ENCODE results near the gene FADD.

The FADD gene

DNA sequence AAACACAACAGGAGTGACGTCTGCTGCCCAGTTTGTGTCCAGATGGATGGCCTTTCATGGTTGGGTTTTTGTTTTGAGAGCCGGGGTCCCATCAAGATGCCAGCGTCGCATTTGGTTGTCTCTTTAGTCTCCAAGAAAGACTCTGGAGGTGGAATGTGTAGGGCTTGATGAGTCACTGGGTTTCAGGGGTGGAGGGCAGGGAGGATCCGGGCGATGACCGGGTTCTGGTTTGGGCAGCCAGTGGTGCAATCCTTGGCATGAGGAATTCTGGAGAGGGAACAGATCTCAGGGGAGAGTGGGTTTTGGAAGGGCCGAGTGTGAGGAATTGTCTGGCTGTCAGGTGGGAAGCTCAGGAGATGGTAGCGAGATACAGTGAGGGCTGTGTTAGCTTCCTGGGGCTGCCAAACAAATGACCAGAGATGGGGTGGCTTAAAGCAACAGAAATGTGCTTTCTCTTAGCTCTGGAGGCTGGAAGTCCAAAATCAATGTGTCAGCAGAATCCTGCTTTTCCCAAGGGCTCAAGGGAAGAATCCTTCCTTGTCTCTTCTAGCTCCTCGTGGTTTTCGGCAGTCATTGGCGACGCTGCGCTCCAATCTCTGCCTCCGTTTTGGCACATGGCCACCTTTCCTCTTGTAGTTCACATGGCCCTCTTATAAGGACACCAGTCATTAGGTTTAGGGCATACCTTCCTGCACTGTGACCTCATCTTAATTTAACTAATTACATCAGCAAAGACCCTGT lies 41.0 kb downstream of the FADD start:
- H3K27ac ChIP-seq: no peak overlapping the region
- TF ChIP-seq ZFX (IDR thresholded peaks at IDR 0.05) (no peak), CTCF (conservative IDR thresholded peaks at IDR 0.05) (no peak)

DNA sequence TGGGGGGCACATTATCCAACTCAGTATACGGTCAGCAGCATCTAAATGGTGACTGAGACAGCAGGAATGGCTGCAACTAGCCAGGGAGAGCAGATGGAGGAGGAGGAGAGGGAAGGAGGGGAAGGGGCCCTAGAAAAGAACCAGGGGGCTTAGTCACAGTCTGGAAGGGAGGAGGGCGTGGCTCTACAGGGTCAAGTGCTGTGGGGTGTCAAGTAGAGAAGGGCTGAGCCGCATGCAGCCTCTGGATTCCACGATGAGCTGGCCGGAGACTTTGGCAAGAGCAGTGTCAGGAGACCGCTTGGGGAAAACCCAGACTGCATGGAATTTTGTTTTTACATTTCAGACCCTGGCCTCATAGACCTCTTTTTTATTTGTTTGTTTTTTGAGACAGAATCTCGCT lies 41.6 kb downstream of the FADD start:
- TF ChIP-seq ZFX (IDR thresholded peaks at IDR 0.05): no peak
- TF ChIP-seq CTCF (conservative IDR thresholded peaks at IDR 0.05): no peak
- H3K27ac ChIP-seq: no peak overlapping the region

DNA sequence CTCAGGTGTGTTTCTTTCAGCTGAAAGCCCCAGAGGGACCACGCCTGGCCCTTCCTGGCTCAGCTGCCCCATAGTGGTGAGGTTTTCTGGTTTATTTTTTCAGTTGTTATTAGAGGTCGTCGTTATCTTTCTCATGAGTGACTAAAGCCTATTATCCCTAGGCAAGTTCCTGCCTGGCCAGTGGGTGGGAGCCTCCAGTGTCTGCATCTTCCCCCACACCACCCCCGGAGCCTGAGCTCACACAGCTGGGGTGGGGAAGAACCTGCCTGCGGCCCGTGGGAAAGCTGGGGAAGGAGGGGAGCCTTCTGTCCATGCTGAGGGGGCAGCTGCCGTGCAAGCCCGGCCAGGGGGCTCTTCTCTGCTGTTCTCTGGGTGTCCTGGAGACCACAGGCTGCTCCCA lies 43.1 kb downstream of the FADD start:
- no peak overlapping the region for H3K27ac ChIP-seq
- TF ChIP-seq CTCF (conservative IDR thresholded peaks at IDR 0.05) (no peak), ZFX (IDR thresholded peaks at IDR 0.05) (no peak)

DNA sequence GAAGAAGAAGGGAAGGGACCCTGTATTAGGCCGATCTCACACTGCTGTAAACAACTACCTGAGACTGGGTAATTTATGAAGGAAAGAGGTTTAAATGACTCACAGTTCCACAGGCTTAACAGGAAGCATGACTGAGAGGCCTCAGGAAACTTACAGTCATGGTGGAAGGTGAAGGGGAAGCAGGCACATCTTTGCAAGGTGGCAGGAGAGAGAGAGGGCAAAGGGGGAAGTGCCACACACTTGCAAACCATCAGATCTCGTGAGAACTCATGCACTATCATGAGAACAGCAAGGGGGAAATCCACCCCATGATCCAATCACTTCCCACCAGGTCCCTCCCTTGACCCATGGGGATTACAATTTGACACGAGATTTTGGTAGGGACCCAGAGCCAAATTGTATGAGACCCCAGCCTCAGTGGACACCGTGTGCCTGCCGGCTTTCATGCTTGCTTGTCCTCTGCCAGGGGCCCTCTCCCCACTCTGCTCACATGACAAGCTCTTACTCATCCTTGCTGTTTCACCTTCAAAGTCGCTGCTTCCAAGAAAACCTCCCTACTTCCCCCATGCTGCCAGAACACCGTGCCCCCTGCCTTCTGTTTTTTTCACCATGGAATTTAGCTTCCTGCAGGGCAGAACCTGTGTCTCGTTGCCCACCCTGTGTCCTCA lies 44.1 kb downstream of the FADD start:
- H3K27ac ChIP-seq: peak overlapping the region; percentile 77
- no peak for TF ChIP-seq CTCF (conservative IDR thresholded peaks at IDR 0.05)
- TF ChIP-seq ZFX (IDR thresholded peaks at IDR 0.05): no peak

GRCh38 chr11:70247710-70248072 lies 44.6 kb downstream of the FADD start:
- H3K27ac ChIP-seq: peak overlapping the region; percentile 77
- TF ChIP-seq ZFX (IDR thresholded peaks at IDR 0.05): no peak
- no peak for TF ChIP-seq CTCF (conservative IDR thresholded peaks at IDR 0.05)

- no peak overlapping the region for H3K27ac ChIP-seq
- TF ChIP-seq CTCF (conservative IDR thresholded peaks at IDR 0.05) (no peak), ZFX (IDR thresholded peaks at IDR 0.05) (no peak)
Observed at GRCh38 chr11:70250876-70251658, 48.0 kb downstream of the FADD start.

Data from C4-2B (cell line).